Stimulated activated CD8-positive, alpha-beta memory T cell treated with anti-CD3 and anti-CD28 coated beads, Interleukin-7, amount 100 ng/mL, for 24 hours (primary cell): ENCODE results near the gene KIR3DL2.
"Not testable (repeated sequence)": the region's sequence is repeated elsewhere in the genome, so short reads cannot be mapped to it uniquely, and the experiment has no call there.

Experiments used
- DNase-seq: peaks from one replicate; pipeline ENCODE4 v3.0.0-alpha.2; 2020; ENCODE audit warnings: low read depth

Gene KIR3DL2

DNA sequence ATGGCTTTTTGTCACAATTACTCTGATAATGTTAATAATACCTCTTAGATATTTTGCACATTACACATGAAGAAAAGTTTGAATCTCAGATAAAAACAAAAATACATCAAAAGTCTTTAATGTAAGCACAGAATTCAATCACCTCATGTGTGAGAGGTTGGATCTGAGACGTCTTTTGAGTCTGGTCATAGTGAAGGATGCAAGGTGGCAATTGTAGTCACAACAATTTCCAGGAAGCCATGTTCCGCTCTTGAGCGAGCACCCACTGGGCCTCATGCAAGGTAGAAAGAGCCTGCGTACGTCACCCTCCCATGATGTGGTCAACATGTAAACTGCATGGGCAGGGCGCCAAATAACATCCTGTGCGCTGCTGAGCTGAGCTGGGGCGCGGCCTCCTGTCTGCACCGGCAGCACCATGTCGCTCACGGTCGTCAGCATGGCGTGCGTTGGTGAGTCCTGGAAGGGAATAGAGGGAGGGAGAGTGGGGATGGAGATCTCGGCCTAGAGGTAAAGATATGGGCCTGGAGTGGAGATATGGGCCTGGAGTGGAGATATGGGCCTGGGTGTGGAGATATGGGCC lies at the start of gene KIR3DL2:
Gene KIR3DL2, plus strand, starts transcription at position 383 of the 580 bp plus-strand sequence. Its CDS starts 33 bp downstream, at position 416.
- not testable (repeated sequence) for DNase-seq

- no peak for DNase-seq
These were observed 46.8 kb upstream of the KIR3DL2 start, which contains the start of gene KIR2DL4 for GRCh38 chr19:54803410-54803809. Gene KIR2DL4 (plus strand): TSS chr19:54803610. CDS start chr19:54803652, 42 bp downstream.

DNA sequence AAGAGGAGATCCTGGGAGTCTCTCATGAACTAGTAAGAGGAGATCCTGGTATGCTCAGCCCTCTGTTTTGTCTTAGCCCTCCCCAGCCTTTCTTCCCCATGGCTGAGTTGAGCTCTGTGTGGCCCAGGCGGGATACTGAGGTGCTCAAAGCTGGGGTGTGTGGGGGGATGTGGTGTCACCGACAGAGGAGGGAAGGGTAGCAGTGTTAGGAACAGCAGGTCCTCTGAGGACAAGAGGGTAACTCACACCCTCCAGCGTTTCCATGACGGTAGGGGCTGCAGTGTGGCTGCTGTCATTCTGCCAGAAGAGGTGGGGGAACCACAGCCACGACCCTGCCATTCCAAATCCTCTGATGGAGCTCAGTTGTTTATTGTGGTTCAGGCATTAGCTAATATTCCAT lies 46.1 kb upstream of the KIR3DL2 start:
- no peak for DNase-seq

GRCh38 chr19:54804571-54804970 lies 45.7 kb upstream of the KIR3DL2 start:
- DNase-seq, result no peak

DNA sequence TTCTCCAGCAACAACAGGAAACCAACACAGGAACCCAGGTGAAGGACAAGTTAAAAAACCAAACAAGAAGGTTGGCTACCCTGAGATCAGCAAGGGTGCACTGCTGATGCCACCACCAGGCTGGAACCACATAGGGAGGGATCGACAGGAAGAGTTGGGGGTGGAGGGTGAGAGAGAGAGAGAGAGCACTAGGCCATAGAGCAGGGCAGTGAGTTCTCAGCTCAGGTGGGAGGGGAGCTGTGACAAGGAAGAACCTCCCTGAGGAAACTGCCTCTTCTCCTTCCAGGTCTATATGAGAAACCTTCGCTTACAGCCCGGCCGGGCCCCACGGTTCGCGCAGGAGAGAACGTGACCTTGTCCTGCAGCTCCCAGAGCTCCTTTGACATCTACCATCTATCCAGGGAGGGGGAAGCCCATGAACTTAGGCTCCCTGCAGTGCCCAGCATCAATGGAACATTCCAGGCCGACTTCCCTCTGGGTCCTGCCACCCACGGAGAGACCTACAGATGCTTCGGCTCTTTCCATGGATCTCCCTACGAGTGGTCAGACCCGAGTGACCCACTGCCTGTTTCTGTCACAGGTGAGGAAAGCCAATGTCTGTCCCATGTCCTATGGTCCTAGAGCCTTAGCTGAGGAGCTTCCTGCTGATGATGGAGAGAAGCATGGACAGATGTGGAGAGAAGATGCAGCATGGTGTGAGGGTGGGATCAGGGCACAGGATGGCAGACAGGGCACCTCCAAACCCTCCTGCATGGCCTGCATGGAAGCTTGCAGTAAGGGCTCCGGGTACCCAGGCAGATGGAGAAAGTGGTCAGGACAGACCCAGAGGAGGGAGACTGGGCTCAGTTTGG lies 44.4 kb upstream of the KIR3DL2 start:
- DNase-seq, result no peak

GRCh38 chr19:54806516-54806838 lies 43.8 kb upstream of the KIR3DL2 start:
- no peak for DNase-seq

GRCh38 chr19:54814571-54814970 lies 35.7 kb upstream of the KIR3DL2 start:
- not testable (repeated sequence) for DNase-seq

- DNase-seq, result not testable (repeated sequence)
These were observed 34.0 kb upstream of the KIR3DL2 start, which contains the start of gene KIR3DL1 for GRCh38 chr19:54816251-54816650. Gene KIR3DL1 (plus strand): TSS chr19:54816468.

DNA sequence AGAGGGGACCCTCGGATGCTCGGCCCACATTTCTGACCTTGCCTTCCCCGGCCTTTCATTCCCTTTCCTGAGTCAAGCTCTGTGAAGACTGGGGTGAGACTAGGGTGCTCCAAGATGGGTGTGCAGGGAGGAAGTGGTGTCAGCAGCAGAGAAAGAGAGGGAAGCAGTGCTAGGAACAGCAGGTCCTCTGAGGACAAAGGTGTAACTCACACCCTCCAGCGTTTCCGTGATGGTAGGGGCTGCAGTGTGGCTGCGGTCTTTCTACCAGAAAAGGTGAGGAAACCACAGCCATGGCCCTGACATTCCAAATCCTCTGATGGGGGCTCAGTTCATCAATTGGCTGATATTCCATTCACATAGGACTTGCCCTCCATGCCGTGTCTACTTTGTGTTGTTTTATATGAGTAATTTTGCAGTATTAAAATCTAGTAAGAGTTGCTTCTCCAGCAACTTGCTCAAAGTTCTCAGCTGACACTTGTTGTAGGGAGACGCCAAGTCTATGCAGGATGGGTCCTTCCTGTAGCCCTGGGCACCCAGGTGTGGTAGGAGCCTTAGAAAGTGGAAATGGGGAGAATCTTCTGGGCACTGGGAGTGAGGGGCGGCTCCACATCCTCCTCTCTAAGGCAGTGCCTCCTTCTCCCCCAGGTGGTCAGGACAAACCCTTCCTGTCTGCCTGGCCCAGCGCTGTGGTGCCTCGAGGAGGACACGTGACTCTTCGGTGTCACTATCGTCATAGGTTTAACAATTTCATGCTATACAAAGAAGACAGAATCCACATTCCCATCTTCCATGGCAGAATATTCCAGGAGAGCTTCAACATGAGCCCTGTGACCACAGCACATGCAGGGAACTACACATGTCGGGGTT lies 32.3 kb upstream of the KIR3DL2 start:
- no peak for DNase-seq

DNA sequence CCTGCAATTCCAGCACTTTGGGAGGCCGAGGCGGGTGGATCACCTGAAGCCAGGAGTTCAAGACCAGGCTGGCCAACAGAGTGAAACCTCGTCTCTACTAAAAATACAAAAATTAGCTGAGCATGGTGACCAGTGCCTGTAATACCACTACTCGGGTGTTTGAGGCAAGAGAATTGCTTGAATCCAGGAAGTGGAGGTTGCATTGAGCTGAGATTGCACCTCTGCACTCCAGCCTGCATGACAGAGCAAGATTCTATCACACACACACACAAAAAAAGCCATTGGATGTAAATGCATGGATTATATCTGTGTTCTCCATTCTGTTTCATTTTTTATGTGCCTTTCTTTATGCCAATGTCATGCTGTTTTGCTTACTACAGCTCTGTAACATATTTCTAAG lies 25.8 kb upstream of the KIR3DL2 start:
- DNase-seq, result not testable (repeated sequence)

GRCh38 chr19:54825326-54825725 lies 24.9 kb upstream of the KIR3DL2 start:
- not testable (repeated sequence) for DNase-seq

DNA sequence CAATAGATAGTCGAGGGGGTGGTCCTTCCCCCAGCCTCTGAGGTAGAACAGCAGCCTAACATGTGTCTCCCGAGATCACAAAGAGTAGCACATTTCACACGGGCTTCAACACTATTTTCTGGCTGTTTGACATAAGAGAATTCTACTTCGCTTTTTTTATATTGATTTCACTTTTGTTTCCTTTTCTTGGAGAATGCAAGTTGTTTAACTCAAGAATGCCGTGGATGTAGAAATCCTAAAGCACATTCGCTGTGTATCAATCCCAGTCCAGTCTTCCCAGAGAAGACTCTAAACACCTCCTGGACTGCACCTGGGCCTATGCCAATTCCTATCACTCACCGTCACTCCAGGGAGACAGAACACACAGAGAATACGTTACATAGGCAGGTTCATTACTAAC lies 22.2 kb upstream of the KIR3DL2 start:
- not testable (repeated sequence) for DNase-seq

GRCh38 chr19:54832496-54832895 lies 17.7 kb upstream of the KIR3DL2 start, which contains the start of gene KIR2DS4:
Gene KIR2DS4 (plus strand): TSS chr19:54832676.
- not testable (repeated sequence) for DNase-seq

GRCh38 chr19:54835126-54835525 lies 15.1 kb upstream of the KIR3DL2 start:
- not testable (repeated sequence) for DNase-seq

DNA sequence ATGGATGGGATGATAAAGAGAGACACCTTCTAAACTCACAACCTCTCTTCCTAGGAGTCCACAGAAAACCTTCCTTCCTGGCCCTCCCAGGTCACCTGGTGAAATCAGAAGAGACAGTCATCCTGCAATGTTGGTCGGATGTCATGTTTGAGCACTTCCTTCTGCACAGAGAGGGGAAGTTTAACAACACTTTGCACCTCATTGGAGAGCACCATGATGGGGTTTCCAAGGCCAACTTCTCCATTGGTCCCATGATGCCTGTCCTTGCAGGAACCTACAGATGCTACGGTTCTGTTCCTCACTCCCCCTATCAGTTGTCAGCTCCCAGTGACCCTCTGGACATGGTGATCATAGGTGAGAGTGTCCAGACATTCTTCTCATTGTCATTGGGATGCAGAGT lies 12.7 kb upstream of the KIR3DL2 start:
- DNase-seq, result not testable (repeated sequence)

DNA sequence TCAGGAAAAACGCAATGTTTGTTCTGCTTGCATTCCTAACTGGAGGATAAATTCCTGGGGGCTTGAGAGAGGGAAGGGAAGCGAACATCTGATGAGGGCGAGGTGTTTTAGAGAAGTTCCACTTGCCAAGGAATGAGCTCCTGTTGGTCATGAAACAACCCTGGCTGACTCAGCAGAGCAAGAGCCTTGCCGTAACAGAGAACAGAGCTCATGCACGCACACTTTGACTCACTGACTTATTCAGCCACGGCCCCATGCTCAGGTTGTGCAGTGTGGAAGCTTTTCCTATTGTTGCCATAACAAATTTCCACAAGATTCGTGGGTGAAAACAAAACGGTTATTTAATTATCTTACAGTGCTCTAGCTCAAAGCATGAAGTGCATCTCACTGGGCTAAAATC lies 7.1 kb upstream of the KIR3DL2 start:
- DNase-seq, result not testable (repeated sequence)

- DNase-seq, result no peak
These were observed 687 bp downstream of the KIR3DL2 start for GRCh38 chr19:54850930-54851329.

DNA sequence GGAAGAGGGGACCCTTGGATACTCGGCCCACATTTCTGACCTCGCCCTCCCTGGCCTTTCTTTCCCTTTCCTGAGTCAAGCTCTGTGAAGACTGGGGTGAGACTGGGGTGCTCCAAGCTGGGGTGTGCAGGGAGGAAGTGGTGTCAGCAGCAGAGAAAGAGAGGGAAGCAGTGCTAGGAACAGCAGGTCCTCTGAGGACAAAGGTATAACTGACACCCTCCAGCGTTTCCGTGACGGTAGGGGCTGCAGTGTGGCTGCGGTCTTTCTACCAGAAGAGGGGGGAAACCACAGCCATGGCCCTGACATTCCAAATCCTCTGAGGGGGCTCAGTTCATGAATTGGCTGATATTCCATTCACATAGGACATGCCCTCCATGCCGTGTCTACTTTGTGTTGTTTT lies 1.1 kb downstream of the KIR3DL2 start:
- DNase-seq, result no peak

DNA sequence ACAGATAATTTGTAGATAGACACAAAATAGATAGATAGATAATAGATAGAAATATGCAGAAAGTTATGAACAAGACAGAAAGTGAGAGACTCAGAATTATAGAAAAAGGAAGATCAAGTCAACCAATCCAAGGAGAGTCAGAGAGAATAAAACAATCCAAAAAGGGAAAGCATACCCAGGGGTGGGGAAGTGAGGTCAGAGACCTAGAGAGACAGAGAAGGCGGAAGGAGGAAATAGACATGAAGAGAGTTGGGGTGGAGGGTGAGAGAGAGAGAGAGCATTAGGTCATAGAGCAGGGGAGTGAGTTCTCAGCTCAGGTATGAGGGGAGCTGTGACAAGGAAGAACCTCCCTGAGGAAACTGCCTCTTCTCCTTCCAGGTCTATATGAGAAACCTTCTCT lies 5.0 kb downstream of the KIR3DL2 start:
- not testable (repeated sequence) for DNase-seq

- not testable (repeated sequence) for DNase-seq
These were observed 8.2 kb downstream of the KIR3DL2 start for GRCh38 chr19:54858476-54858875.

DNA sequence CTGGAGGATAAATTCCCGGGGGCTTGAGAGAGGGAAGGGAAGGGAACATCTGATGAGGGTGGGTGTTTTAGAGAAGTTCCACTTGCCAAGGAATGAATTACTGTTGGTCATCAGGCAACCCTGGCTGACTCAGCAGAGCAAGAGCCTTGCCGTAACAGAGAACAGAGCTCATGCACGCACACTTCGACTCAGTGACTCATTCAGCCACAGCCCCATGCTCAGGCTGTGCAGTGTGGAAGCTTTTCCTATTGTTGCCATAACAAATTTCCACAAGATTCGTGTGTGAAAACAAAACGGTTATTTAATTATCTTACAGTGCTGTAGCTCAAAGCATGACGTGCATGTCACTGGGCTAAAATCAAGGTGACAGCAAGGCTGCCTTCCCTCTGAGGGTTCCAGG lies 9.2 kb downstream of the KIR3DL2 start:
- not testable (repeated sequence) for DNase-seq

DNA sequence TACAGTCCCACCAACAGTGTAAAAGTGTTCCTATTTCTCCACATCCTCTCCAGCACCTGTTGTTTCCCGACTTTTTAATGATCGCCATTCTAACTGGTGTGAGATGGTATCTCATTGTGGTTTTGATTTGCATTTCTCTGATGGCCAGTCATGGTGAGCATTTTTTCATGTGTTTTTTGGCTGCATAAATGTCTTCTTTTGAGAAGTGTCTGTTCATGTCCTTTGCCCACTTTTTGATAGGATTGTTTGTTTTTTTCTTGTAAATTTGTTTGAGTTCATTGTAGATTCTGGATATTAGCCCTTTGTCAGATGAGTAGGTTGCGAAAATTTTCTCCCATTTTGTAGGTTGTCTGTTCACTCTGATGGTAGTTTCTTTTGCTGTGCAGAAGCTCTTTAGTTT lies 13.2 kb downstream of the KIR3DL2 start:
- not testable (repeated sequence) for DNase-seq
